GM21526 (cell line): ENCODE data around the gene TMED4.
"Not testable (repeated sequence)": the region's sequence is repeated elsewhere in the genome, so short reads cannot be mapped to it uniquely, and the experiment has no call there.

Experiments
- ATAC-seq: cut with Tn5 transposase; IDR thresholded peaks from one replicate; pipeline ENCODE4 v1.9.1; 2021; ENCODE audit warnings: moderate library complexity; ENCODE audit not compliant: unreplicated experiment, low FRiP score

Gene TMED4

GRCh38 chr7:44572771-44573170, 9.3 kb downstream of the TMED4 start:
- ATAC-seq, result no peak

GRCh38 chr7:44569959-44570358, 12.1 kb downstream of the TMED4 start:
- no peak for ATAC-seq

GRCh38 chr7:44568771-44569560, 13.1 kb downstream of the TMED4 start:
- no peak for ATAC-seq

GRCh38 chr7:44567884-44568283, 14.1 kb downstream of the TMED4 start:
- ATAC-seq, result no peak

- ATAC-seq, result no peak
Observed at GRCh38 chr7:44566680-44567079, 15.4 kb downstream of the TMED4 start.

- ATAC-seq, result no peak
Observed at GRCh38 chr7:44565795-44566559, 16.1 kb downstream of the TMED4 start.

- ATAC-seq, result no peak
Observed at GRCh38 chr7:44565097-44565794, 16.8 kb downstream of the TMED4 start.

- ATAC-seq, result no peak
Observed at GRCh38 chr7:44564606-44565005, 17.4 kb downstream of the TMED4 start.

- ATAC-seq, result no peak
Observed at GRCh38 chr7:44563171-44563679, 18.8 kb downstream of the TMED4 start.

GRCh38 chr7:44562622-44562962, 19.4 kb downstream of the TMED4 start:
- not testable (repeated sequence) for ATAC-seq

- ATAC-seq, result no peak
Observed at GRCh38 chr7:44561962-44562621, 19.9 kb downstream of the TMED4 start.

GRCh38 chr7:44561481-44561880, 20.6 kb downstream of the TMED4 start:
- no peak for ATAC-seq

- no peak for ATAC-seq
Observed at GRCh38 chr7:44559485-44559884, 22.5 kb downstream of the TMED4 start.

GRCh38 chr7:44557485-44557884, 24.5 kb downstream of the TMED4 start:
- no peak for ATAC-seq

- no peak for ATAC-seq
Observed at GRCh38 chr7:44555350-44555749, 26.7 kb downstream of the TMED4 start.

- not testable (repeated sequence) for ATAC-seq
Observed at GRCh38 chr7:44552473-44553005, 29.5 kb downstream of the TMED4 start.

GRCh38 chr7:44549457-44549856, 32.6 kb downstream of the TMED4 start:
- ATAC-seq, result no peak

- no peak for ATAC-seq
Observed at GRCh38 chr7:44548893-44549292, 33.1 kb downstream of the TMED4 start.

- ATAC-seq, result no peak
Observed at GRCh38 chr7:44547536-44548231, 34.3 kb downstream of the TMED4 start.
